Activated CD8-positive, alpha-beta memory T cell treated with anti-CD3 and anti-CD28 coated beads, Interleukin-2, amount 50 U/mL, for 24 hours (primary cell): Measurements from ENCODE around the gene MYADML2.

Experiments used
- DNase-seq: peaks from one replicate; pipeline ENCODE4 v3.0.0-alpha.2; 2020; ENCODE audit errors: extremely low read depth

Gene MYADML2

GRCh38 chr17:81911277-81911961 is 35.6 kb downstream of the MYADML2 start, which contains the start of gene PCYT2:
TSS of gene PCYT2 (minus strand) at chr17:81911399. CDS start at chr17:81911355, 44 bp downstream.
- peak; percentile 76 for DNase-seq

DNA sequence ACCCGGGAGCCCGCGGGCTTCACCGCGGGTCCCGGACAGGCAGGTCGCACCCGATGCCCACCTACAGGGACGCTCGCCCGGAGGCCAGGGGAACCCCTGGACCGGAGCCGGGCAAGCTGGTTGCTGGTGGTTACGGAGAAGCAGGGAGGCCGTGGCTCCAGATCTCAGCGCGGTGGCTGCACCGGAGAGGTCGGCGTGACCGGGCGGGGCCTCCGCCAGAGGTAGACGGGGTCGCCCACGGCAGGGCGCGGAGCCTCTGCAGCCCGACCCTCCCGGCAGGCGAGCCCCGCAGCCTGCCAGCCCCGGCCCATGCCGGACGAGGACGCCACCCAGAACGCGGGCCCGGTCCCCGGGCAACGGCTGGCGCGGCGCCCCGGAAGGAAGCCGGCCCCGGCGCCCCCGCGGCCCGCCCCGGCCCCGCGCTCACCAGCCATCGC is 36.2 kb downstream of the MYADML2 start:
- no peak for DNase-seq

DNA sequence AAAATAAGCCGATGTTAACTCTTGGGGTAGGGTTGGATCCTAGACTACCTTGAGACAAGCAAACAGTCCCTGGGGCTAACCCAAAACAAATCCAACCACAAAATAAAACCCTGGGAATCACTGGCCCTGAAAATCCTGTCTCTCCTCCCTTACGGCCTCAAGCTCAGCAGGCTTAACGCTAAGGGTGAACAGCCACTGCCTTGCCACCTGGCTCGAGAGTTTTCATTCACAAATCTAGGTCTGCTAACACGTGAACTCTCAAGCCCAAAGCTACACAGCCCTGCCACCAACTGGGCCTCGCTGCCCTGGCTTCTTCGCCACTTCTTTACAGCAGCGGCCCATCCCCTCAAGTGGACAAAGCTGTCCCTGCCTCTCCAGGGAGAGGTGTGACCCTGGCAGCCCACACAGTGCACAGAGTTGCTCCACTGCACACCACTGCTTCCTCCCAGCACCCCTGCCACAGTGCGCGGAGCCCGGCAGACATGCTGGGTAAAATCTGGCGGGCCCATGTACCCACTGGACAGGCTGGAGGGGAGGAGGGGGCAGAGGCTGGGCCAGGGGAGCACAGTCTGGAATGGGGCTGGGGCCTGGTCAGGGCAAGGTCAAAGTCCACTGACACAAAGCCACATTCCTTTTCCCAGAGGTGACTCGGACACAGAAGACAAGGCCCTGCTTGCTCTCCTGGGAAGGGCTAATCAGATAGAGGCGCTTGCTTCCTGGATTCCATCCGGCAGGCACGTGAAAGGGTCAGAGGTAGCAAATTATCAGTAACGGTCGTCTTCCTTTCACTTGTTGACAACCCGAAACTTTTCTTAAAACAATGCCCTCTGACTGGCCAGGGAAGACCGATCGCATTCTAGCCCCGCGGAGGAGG is 36.8 kb downstream of the MYADML2 start:
- DNase-seq, result no peak

DNA sequence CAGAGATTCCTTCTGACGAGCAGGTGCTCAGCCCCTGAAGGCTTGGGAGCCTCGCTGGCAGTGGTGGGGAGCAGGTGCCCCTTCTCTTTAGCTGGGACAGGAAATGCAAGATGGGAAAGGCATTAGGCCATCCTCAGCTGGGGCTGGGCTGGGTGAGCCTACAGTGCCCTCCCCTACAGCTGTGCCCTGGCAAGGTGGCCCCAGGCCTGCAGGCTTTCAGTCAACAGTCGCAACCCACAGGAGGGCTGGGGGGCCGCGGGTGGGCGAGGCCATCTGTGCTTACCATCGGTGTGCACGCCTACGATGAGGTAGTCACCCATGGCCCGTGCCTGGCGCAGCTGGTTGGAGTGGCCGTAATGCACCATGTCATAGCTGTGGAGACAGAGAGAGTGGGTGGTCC is 37.8 kb downstream of the MYADML2 start:
- no peak for DNase-seq

- no peak for DNase-seq
Measured at GRCh38 chr17:81908793-81909192, 38.2 kb downstream of the MYADML2 start.

GRCh38 chr17:81907219-81908145 is 39.6 kb downstream of the MYADML2 start:
- DNase-seq, result no peak

DNA sequence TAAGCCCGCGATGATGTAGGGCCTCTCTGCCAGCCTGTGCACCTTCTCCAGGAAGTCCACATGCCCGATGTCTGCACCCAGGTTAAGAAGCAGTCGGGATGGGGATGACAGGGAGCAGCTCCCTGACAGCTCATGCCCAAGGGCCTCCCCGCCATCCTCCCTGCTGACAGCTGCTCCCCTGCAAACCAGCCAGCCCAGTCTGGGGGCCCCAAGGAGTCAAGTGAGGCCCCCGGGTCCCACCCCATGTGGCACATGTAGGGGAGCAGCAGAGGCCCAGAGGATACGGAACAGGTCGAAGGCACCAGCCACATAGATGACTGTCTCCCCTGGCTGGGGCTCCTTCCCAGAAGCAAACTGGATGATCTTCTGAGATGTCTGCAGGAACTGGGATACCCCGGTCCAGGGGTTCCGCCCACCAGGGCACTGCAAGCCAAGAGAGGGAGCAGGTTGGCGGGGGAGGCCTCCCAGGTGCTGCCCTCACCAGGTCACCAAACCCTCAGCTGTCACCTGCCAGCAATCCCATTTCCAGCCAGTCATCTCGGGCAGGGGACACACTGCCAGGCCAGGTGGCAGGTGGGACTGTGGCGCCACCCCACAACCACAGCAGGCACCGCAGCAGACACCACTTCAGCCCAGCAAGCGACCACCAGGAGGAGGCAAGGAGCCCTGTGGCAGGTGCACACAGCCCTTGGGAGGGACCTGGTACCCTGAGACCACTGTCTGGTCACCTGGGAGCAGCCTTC is 40.4 kb downstream of the MYADML2 start:
- DNase-seq, result no peak

DNA sequence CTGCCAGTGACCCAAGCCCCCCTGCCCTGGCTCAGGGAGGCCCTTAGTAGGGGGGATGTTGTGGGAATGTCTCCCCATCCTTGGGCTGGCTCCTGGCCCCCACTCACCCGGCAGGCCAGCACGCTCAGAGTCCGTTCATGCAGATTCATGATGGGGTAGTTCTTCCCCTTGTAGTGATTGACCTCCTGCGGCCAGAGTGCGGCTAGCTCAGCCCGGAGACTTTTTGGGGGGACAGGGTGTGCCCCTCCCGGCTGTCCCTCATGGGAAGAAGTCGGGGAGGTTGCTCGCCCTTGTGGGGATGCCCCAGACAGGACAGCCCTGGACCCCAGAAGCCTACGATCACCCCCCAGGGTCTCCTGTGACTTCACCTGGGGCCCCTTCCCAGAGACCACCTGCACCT is 41.0 kb downstream of the MYADML2 start:
- DNase-seq, result no peak

DNA sequence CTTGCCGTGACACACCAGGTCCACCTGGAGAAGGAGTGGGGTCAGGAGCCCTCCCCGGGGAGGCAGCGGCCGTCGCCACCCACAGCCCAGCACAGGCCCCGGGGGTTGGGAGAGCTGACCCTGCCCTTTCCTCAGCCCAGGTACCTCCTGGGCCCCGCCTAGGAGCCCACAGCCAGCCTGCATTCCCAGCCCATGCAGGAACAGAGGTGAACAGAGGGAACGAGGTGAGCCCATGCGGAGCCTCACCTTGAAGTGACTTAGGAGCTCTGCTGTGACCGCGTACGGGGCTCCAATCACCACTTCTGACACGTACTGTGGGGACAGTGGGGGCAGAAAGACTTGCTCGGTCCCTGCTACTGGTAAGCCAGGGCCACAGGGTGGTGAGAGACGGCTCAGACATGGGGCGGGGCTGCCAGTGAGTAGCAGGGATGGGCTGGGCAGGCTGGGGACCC is 41.6 kb downstream of the MYADML2 start:
- DNase-seq, result no peak

DNA sequence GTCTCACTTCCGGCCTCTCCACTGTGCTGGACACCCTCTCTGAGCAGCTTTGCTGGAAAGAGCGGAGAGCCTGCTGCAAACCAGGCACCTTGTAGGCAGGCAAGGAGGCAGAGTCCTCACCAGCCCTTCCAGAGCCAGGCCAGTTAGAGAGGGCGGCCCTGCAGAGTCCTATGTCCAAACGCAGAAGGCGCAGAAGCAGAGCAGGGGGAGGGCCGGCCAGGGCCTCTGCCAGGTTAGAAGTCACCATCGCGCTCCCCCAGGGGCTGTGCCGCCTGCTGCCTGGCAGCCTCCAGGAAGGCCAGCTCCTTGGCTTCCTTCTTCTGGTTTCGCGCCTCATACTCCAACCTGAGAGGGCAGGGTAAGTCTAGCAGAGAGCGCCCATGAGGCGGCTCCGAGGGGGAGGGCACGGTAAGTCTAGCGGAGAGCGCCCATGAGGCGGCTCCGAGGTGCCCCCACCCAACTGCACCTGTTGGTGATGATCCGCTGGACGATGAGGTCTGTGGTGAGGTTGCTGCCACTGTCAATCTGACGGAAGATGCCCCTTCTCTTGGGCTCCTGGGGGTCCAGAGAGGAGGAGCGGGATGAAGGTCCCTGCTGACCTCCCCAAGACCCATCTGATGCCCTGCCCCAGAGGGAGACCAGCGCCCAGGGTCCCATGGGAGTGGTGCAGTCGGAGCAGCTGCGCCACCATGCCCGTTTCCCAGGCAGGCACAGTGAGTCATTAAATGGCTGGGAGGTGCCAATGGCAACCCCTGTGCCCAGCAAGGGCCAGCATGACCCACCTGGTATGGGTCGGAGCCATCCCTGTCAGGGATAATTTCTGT is 42.2 kb downstream of the MYADML2 start:
- DNase-seq, result no peak

DNA sequence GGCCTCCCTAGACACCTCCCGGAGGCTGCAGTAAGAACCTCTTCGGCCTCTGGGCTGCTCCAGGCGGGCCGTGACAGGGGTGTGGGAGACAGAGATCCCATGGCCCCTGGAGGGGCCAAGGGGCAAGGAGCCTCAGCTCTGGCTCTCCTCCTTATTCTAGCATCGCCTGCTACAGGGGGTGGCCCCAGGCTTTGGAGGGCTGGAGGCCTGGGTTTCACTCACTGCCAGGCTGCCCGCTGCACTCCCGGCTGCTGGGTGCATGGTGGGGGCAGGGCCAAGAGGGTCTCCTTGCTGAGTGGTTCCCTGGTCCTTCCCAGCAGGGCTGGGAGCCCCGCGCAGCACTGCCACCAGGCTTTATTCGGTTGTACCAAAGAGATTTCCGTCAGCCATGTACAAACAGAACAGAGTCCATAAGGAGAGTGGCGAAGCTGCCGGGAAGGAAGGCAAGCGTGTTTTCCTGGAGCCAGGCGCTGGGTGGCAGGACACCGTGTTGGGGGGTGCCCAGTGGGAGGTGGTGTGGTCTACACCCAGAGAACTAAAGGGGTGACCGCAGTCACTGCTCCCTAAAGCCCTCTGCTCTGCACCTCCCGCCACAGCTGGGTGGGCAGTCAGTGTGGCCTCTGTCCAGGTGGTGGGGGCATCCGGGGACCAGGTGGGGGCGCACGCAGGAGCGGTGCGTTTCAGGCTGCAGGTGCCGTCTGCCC is 43.0 kb downstream of the MYADML2 start:
- no peak for DNase-seq

- DNase-seq, result no peak
Measured at GRCh38 chr17:81903415-81903831, 43.6 kb downstream of the MYADML2 start.

- DNase-seq, result no peak
Measured at GRCh38 chr17:81902653-81903414, 44.2 kb downstream of the MYADML2 start.

DNA sequence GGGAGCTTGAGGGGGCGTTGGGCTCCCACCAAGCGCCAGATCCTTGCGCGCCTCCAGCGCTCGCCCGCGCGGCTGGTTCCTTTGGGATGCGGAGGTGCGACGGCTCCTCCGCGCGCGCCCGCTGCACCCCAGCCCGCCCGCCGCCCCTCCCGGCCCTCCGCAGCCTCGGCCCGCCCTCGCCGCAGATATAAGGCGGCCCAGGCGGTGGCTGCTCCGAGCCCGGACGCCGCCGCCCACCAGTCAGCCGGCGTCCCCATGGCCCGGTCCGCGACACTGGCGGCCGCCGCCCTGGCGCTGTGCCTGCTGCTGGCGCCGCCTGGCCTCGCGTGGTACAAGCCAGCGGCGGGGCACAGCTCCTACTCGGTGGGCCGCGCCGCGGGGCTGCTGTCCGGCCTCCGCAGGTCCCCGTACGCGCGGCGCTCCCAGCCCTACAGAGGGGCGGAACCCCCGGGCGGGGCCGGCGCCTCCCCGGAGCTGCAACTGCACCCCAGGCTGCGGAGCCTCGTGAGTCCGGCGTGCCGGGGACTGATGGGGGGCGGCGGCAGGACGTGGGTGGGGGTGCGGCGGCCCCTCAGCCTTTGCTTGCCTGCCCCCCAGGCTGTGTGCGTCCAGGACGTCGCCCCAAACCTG is 44.9 kb downstream of the MYADML2 start, which contains the start of gene NPB:
NPB (plus strand) TSS at position 216 of the 630 bp plus-strand sequence; CDS start at position 256, 40 bp downstream.
- DNase-seq, result no peak

- DNase-seq, result no peak
Measured at GRCh38 chr17:81901167-81902022, 45.6 kb downstream of the MYADML2 start.

GRCh38 chr17:81900181-81900820 is 46.7 kb downstream of the MYADML2 start:
- DNase-seq, result no peak
